HEK293 (cell line): ENCODE data around the gene SEMA4B.

Source experiments
- EGR2 ChIP-seq: fragments of 450-650 bp; formaldehyde crosslinking; IDR thresholded peaks from 2 replicates; pipeline ENCODE4 v1.5.1; 2016; ENCODE audit warnings: low read depth, missing biosample characterization, missing genetic modification characterization
- FEZF1 ChIP-seq: fragments of 450-650 bp; formaldehyde crosslinking; IDR thresholded peaks from 2 replicates; pipeline ENCODE4 v1.5.1; 2016; ENCODE audit warnings: missing biosample characterization, missing genetic modification characterization
- HIC1 ChIP-seq: fragments of 450-650 bp; formaldehyde crosslinking; IDR thresholded peaks from 2 replicates; pipeline ENCODE4 v1.5.1; 2016; ENCODE audit warnings: missing biosample characterization, missing genetic modification characterization
- KLF16 ChIP-seq: fragments of 450-650 bp; formaldehyde crosslinking; IDR thresholded peaks from 2 replicates; pipeline ENCODE4 v1.5.1; 2017; ENCODE audit warnings: missing biosample characterization, missing genetic modification characterization
- MEIS1 ChIP-seq: sonication (generic); formaldehyde crosslinking; IDR thresholded peaks from 2 replicates; pipeline ENCODE4 v1.8.1; 2022; ENCODE audit warnings: missing genetic modification reagents, mild to moderate bottlenecking, borderline replicate concordance
- REPIN1 ChIP-seq: fragments of 450-650 bp; formaldehyde crosslinking; IDR thresholded peaks from 2 replicates; pipeline ENCODE4 v1.5.1; 2017; ENCODE audit warnings: missing biosample characterization, missing genetic modification characterization, low read depth
- SCRT2 ChIP-seq: fragments of 450-650 bp; formaldehyde crosslinking; IDR thresholded peaks from 2 replicates; pipeline ENCODE4 v1.5.1; 2016; ENCODE audit warnings: missing biosample characterization, missing genetic modification characterization
- TCF7L2 ChIP-seq: IDR thresholded peaks from 2 replicates; pipeline ENCODE4 v1.6.1; 2011; ENCODE audit warnings: low read depth, mild to moderate bottlenecking, inconsistent platforms, low read length, moderate library complexity, borderline replicate concordance
- ZBTB20 ChIP-seq: fragments of 450-650 bp; formaldehyde crosslinking; IDR thresholded peaks from 2 replicates; pipeline ENCODE4 v1.5.1; 2016; ENCODE audit warnings: missing biosample characterization, missing genetic modification characterization
- ZBTB8A ChIP-seq: fragments of 450-650 bp; formaldehyde crosslinking; IDR thresholded peaks from 2 replicates; pipeline ENCODE4 v1.5.1; 2016; ENCODE audit warnings: missing biosample characterization, missing genetic modification characterization
- ZFHX2 ChIP-seq: fragments of 450-650 bp; formaldehyde crosslinking; conservative IDR thresholded peaks from 2 replicates; pipeline ENCODE4 v1.5.1; 2016; ENCODE audit warnings: missing biosample characterization, missing genetic modification characterization
- ZIC2 ChIP-seq: fragments of 450-650 bp; formaldehyde crosslinking; IDR thresholded peaks from 2 replicates; pipeline ENCODE4 v1.5.1; 2016; ENCODE audit warnings: missing biosample characterization, missing genetic modification characterization
- ZNF184 ChIP-seq: fragments of 450-650 bp; IDR thresholded peaks from 2 replicates; pipeline ENCODE4 v1.5.1; 2018; ENCODE audit warnings: missing biosample characterization, mild to moderate bottlenecking, missing genetic modification characterization
- ZNF280C ChIP-seq: fragments of 450-650 bp; formaldehyde crosslinking; IDR thresholded peaks from 2 replicates; pipeline ENCODE4 v1.5.1; 2016; ENCODE audit warnings: missing biosample characterization, missing genetic modification characterization
- ZNF302 ChIP-seq: fragments of 450-650 bp; formaldehyde crosslinking; IDR thresholded peaks from 2 replicates; pipeline ENCODE4 v1.5.1; 2016; ENCODE audit warnings: missing biosample characterization, missing genetic modification characterization, low read depth
- ZNF426 ChIP-seq: fragments of 450-650 bp; formaldehyde crosslinking; IDR thresholded peaks from 2 replicates; pipeline ENCODE4 v1.5.1; 2017; ENCODE audit warnings: missing biosample characterization, missing genetic modification characterization, mild to moderate bottlenecking, inconsistent platforms, moderate library complexity
- ZNF488 ChIP-seq: fragments of 450-650 bp; formaldehyde crosslinking; IDR thresholded peaks from 2 replicates; pipeline ENCODE4 v1.5.1; 2016; ENCODE audit warnings: missing biosample characterization, missing genetic modification characterization
- ZNF544 ChIP-seq: fragments of 450-650 bp; formaldehyde crosslinking; IDR thresholded peaks from 2 replicates; pipeline ENCODE4 v1.5.0; 2017; ENCODE audit warnings: missing biosample characterization, missing genetic modification characterization
- ZNF549 ChIP-seq: fragments of 450-650 bp; IDR thresholded peaks from 2 replicates; pipeline ENCODE4 v1.5.1; 2018; ENCODE audit warnings: missing biosample characterization, missing genetic modification characterization, mild to moderate bottlenecking, inconsistent platforms, moderate library complexity
- ZNF555 ChIP-seq: fragments of 450-650 bp; formaldehyde crosslinking; conservative IDR thresholded peaks from 2 replicates; pipeline ENCODE4 v1.5.1; 2017; ENCODE audit warnings: missing biosample characterization, mild to moderate bottlenecking, missing genetic modification characterization, inconsistent platforms
- ZNF600 ChIP-seq: fragments of 450-650 bp; formaldehyde crosslinking; IDR thresholded peaks from 2 replicates; pipeline ENCODE4 v1.5.1; 2016; ENCODE audit warnings: missing biosample characterization, missing genetic modification characterization
- ZNF639 ChIP-seq: fragments of 450-650 bp; formaldehyde crosslinking; IDR thresholded peaks from 2 replicates; pipeline ENCODE4 v1.5.1; 2016; ENCODE audit warnings: missing biosample characterization, missing genetic modification characterization
- ZSCAN23 ChIP-seq: fragments of 450-650 bp; formaldehyde crosslinking; IDR thresholded peaks from 2 replicates; pipeline ENCODE4 v1.5.1; 2016; ENCODE audit warnings: missing biosample characterization, missing genetic modification characterization
- TF ChIP-seq, protein P1 (sequence below): fragments of 450-650 bp; IDR thresholded peaks from 2 replicates; pipeline ENCODE4 v1.5.1; 2018; ENCODE audit warnings: missing biosample characterization, mild to moderate bottlenecking, missing genetic modification characterization
- TF ChIP-seq, protein P2 (sequence below): fragments of 450-650 bp; formaldehyde crosslinking; IDR thresholded peaks from 2 replicates; pipeline ENCODE4 v1.5.1; 2016; ENCODE audit warnings: missing biosample characterization, missing genetic modification characterization, low read depth
- TF ChIP-seq, protein P3 (sequence below): fragments of 450-650 bp; IDR thresholded peaks from 2 replicates; pipeline ENCODE4 v1.5.1; 2018; ENCODE audit warnings: missing biosample characterization, missing genetic modification characterization

Gene SEMA4B

DNA sequence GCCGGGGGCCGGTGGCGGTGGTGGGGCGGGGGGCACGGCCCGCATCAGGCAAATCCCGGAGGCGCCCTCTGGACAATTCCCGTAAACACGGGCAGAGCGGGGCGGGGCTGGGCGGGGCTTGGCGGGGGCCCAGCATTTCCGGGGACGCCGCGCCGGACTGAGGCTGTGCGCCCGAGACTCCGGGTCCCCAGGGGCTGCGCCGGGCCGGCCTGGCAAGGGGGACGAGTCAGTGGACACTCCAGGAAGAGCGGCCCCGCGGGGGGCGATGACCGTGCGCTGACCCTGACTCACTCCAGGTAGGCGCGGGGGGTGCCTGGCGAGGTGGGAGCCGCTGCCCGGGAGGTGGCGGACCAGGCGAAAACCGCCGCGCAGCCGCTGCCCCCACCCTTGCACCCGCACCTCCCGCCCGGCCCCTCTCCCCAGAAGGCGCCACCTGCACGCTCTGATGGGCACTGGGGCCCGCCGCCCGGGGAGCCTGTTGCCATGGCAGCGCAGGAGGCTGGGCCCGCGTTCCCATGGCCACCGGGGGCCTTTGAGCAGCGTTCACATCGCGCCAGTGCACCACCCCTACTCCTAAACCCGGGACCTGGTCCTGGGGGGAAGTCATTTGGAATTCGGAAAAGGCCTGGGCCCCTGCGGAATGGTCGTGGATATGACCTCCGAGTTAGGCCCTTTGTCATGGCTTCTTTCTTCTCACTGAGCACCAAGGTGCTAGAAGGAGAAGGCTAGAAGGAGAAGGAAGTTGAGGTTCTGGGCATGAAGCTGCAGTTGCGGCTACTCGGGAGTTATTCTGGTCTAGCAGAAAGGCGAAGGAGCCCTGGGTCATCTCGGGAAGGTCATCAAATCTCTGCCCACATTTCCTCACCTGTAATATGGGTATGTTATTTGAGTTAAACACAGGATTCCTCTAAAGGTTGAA lies 16.1 kb upstream of the SEMA4B start (continued):
- TF ChIP-seq ZNF280C (tag by site-specific recombination) (no peak), ZNF639 (tag by site-specific recombination) (no peak), ZNF600 (0 out of 2 replicates have a peak, but pooled peaks have one; percentile 51), MEIS1 (CRISPR knock-in tag) (no peak), HIC1 (peak; percentile 62; the same call in 1 of the 2 replicates), ZBTB20 (tag by site-specific recombination) (peak; percentile 70), ZNF184 (no peak), ZSCAN23 (tag by site-specific recombination) (no peak), EGR2 (no peak), ZNF488 (no peak), REPIN1 (no peak), FEZF1 (tag by site-specific recombination) (no peak), ZFHX2 (tag by site-specific recombination) (no peak), ZNF302 (tag by site-specific recombination) (no peak), KLF16 (tag by site-specific recombination) (peak; percentile 22; the same call in 1 of the 2 replicates), TCF7L2 (no peak), ZNF549 (tag by site-specific recombination) (no peak), ZNF426 (tag by site-specific recombination) (no peak), ZNF544 (no peak), ZIC2 (tag by site-specific recombination) (peak; percentile 91), ZNF555 (no peak), SCRT2 (tag by site-specific recombination) (0 out of 2 replicates have a peak, but pooled peaks have one; percentile 9), ZBTB8A (tag by site-specific recombination) (peak; percentile 90)
- TF ChIP-seq, protein P1, sequence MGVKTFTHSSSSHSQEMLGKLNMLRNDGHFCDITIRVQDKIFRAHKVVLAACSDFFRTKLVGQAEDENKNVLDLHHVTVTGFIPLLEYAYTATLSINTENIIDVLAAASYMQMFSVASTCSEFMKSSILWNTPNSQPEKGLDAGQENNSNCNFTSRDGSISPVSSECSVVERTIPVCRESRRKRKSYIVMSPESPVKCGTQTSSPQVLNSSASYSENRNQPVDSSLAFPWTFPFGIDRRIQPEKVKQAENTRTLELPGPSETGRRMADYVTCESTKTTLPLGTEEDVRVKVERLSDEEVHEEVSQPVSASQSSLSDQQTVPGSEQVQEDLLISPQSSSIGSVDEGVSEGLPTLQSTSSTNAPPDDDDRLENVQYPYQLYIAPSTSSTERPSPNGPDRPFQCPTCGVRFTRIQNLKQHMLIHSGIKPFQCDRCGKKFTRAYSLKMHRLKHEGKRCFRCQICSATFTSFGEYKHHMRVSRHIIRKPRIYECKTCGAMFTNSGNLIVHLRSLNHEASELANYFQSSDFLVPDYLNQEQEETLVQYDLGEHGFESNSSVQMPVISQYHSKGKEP (tag by site-specific recombination): no peak
- TF ChIP-seq, protein P2, sequence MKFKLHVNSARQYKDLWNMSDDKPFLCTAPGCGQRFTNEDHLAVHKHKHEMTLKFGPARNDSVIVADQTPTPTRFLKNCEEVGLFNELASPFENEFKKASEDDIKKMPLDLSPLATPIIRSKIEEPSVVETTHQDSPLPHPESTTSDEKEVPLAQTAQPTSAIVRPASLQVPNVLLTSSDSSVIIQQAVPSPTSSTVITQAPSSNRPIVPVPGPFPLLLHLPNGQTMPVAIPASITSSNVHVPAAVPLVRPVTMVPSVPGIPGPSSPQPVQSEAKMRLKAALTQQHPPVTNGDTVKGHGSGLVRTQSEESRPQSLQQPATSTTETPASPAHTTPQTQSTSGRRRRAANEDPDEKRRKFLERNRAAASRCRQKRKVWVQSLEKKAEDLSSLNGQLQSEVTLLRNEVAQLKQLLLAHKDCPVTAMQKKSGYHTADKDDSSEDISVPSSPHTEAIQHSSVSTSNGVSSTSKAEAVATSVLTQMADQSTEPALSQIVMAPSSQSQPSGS (tag by site-specific recombination): no peak
- TF ChIP-seq, protein P3, sequence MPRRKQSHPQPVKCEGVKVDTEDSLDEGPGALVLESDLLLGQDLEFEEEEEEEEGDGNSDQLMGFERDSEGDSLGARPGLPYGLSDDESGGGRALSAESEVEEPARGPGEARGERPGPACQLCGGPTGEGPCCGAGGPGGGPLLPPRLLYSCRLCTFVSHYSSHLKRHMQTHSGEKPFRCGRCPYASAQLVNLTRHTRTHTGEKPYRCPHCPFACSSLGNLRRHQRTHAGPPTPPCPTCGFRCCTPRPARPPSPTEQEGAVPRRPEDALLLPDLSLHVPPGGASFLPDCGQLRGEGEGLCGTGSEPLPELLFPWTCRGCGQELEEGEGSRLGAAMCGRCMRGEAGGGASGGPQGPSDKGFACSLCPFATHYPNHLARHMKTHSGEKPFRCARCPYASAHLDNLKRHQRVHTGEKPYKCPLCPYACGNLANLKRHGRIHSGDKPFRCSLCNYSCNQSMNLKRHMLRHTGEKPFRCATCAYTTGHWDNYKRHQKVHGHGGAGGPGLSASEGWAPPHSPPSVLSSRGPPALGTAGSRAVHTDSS (tag by site-specific recombination): no peak
